Activated CD8-positive, alpha-beta memory T cell treated with anti-CD3 and anti-CD28 coated beads, Interleukin-2, amount 50 U/mL, for 1 hour (primary cell): ENCODE results near the gene DOCK4.
"Not testable (repeated sequence)": the region's sequence is repeated elsewhere in the genome, so short reads cannot be mapped to it uniquely, and the experiment has no call there.

Source experiments
- DNase-seq: peaks from one replicate; pipeline ENCODE4 v3.0.0-alpha.2; 2020; ENCODE audit errors: extremely low read depth

DOCK4 gene

DNA sequence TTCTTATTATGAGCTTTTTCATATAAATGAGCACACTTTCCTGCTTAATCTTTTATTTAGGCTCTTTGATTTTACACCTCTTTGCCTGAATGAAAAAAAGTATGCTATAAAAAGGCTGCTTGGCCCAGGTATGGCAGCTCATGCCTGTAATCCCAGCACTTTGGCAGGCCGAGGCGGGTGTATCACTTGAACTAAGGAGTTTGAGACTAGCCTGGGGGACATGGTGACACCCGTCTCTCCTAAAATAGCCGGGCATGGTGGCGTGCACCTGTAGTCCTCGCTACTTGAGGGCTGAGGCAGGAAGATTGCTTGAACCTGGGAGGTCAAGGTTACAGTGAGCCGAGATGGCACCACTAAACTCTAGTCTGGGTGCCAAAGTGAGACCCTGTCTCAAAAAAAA, 72.9 kb downstream of the DOCK4 start:
- DNase-seq, result no peak

DNA sequence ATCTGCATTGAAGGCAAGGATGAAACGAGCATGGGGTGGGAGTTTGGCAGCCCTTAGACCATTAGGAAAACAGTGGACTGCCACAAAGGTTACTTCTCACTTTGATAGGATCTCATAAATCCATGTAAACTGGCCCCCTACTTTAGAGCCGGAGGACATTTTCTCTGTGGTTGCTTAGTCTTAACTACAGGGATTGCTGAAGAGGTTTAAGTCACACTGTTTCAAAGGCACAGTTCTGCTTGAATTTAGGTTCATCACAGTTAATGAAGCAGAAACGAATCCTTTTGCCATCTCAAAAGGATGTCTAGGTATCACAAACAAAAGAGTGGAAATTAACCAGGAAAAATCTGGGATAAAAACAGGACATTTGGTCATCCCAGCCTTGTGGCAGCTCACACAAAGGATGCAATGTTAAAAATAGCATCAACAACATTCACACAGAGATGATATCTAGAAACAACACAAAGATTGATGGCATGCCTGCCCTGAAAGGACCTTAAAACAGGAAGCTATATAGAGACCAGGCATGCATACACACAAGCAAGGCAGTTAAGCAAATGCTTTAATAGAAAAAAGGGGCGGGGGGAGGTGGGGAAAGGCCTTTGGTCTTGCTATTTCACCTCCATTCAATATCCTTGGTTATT, 74.0 kb downstream of the DOCK4 start:
- no peak for DNase-seq

DNA sequence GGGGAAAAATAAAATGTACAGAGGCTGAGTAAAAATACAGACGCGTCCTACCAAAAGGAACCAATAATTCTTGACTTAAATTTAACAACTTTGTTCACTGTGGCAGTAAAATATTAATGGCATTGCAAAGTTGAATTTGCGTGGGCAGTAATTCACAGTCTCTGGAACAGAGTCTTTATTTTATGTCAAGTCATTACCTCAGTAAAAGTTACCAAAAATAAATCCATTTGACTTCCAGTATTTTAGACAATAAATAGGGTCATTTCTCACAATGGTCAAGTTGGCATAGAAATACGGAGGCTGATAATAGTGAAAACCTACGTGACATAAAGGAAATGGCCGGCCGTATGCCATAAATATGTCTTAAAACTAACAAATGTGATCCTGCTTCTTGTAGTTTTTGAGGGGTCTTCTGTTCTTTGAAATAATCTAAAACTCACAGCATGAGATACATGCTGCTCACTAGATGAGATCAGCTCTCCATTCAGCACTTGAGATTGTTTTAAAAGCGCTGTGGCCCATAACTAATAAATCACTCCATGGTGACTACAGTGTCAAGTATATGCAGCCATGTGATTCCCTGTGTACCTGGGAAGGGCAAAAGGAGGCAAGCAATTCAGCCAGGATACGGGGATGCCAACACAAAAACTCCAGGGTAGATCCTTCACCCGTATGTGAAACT, 75.3 kb downstream of the DOCK4 start:
- no peak for DNase-seq

DNA sequence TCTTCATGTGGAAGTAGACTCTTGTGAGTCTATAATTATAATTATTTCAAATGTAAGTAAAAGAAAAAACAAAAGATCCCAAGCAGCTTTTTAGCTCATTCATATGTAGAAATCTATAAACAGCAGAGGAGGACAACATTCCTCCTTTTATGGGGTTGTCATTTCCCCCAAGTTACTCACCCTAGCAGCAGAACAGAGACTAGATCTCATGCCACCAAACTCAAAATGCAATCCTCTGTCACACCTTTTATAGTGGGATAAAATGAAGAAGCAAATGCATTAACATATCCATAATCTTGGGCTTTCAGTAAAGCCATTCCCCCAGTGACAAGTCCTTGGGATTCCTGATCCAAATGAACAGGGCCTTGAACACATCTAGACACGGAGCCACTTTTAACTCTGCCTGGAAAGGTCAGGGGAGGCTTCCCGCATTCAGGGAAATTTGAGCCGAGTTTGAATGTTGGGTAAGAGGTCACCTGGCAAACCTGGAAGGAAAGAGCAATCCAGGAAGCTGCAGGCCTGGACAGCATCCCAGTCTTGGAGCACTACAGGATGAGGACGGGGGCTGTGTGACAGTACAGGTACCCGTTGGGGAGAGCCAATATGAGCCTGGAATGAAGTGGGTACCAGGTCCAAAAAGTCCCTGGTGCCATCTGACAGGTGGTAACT, 76.4 kb downstream of the DOCK4 start:
- DNase-seq, result no peak

DNA sequence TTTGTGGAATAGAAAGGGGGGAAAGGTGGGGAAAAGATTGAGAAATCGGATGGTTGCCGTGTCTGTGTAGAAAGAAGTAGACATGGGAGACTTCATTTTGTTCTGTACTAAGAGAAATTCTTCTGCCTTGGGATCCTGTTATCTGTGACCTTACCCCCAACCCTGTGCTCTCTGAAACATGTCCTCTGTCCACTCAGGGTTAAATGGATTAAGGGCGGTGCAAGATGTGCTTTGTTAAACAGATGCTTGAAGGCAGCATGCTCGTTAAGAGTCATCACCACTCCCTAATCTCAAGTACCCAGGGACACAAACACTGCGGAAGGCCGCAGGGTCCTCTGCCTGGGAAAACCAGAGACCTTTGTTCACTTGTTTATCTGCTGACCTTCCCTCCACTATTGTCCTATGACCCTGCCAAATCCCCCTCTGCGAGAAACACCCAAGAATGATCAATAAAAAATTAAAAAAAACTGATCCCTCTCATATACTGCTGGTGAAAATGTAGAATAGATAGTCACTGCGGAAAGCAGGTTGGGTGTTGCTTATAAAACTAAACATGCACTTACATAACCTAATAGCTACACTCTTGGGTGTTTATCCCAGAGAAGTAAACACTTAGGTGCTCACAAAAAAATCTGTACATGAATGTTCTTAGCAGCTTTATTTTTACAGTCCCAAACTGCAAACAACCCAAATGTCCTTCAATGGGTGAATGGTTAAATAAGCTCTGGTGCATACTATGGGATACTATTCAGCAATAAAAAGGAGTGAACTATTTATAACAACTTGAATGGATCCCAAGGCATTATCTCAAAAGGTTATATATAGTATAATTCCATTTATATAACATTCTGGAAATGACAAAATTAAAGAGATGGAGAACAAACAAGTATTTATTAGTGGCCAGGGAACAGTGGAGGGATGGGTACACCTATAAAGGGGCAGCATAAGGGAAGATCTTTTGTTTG, 77.5 kb downstream of the DOCK4 start:
- DNase-seq, result not testable (repeated sequence)

DNA sequence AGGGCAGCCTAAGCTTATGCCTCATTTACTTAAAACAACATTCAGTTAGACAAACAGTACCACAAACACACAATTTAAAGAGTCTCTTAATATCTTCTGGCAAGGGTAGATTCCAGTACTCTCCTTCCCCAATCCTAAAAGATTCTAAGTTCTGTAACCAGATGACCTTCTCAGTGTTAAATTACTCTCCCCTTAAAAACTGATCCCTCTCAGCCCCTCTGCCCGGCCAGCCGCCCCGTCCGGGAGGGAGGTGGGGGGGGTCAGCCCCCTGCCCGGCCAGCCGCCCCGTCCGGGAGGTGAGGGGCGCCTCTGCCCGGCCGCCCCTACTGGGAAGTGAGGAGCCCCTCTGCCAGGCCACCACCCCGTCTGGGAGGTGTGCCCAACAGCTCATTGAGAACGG, 78.2 kb downstream of the DOCK4 start:
- not testable (repeated sequence) for DNase-seq

DNA sequence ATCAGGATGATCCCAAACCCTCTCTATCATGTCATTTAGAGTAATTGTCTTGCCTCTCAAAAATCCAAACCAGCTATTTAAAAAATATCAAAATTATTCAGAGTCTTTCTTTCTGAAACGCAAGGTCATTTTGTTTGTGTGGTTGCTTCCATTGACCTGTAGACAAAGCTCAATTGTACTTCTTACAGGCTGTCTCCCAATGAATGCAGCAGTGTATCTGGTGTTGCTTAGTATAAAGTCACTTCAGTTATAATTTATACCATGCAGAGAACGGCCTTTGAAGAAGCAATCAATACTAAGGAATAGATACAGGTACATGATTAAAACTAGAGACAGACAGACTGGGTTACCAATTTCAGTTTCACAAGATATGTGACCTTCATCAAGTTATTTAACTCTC, 80.9 kb downstream of the DOCK4 start:
- DNase-seq, result no peak

DNA sequence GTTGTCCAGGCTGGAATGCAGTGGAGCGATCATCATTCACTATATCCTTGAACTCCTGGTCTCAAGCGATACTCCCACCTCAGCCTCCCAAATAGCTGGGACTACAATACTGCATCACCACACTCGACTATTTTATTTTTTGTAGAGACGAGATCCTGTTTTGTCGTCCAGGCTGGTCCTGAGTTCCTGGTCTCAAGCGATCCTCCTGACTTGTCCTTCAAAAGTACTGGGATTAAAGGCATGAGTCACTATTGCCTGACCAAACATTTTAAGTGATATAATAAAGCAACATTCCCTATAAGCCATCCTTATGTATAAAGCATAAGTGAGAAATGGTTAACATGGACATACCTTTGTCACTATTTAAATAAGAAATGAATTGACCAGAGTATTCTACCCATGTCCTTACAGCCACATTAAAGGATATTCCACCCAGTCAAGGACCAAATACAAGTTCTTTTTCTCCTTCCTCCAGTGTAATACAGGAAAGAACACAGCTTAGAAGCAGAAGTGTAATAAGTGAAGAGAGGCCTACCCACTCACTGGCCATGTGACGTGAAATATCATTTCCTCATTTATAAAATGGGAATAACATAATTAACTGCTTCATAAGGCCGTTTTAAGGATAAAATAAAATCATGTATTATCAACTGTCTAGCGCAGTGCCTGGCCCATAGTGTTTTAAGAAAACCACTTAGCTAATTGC, 82.0 kb downstream of the DOCK4 start:
- DNase-seq, result no peak

DNA sequence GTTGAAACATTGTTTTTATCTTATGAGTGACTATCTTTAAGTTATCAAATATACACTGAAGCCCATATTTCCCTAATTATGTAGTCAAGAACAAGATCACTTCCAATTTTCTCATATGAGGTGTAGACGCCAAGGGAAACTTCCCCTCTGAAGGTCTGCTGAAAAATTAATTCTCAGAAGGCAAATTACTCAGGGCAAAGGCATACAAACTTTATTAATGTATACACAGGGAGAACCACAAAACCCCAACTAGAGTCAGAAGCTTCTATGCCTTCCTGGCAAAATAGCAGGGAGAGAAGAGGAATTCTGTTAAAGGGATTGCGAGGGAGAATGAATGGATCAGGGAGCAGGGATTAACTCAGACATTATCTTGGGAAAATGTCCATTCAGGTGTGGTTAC, 83.4 kb downstream of the DOCK4 start:
- DNase-seq, result no peak

DNA sequence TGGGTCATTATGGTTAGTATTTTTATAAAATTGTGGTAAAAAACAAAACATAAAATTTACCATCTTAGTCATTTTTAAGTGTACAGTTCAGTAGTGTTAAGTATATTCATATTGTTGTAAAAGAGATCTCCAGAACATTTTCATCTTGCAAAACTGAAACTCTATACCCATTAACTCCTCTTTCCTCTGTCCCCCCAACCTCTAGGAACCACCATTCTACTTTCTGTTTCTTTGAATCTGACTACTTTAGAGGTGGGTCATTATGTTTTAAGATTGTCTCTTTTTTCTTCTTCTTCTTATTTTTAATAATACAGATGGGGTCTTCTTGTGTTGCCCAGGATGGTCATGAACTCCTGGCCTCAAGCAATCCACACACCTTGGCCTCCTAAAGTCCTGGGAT, 84.1 kb downstream of the DOCK4 start:
- DNase-seq, result no peak

DNA sequence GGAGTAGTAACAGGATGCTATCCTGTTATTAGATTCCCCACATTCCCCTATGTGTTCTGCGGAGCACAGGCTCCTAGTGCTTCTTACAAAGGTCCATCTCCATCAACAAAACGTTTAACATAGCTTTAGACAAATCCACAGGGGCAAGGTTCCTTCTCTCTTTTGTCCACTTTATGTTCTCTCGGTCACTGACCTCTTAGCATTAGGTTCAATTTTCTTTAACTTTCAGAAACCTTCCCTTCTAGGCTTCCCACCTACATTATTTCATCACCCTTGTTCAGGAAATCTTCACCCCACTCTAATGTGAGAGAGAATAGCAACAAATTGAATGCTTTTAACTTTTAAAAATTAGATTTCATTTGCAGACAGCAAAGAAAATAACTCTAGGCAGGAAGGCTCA, 84.9 kb downstream of the DOCK4 start:
- no peak for DNase-seq

DNA sequence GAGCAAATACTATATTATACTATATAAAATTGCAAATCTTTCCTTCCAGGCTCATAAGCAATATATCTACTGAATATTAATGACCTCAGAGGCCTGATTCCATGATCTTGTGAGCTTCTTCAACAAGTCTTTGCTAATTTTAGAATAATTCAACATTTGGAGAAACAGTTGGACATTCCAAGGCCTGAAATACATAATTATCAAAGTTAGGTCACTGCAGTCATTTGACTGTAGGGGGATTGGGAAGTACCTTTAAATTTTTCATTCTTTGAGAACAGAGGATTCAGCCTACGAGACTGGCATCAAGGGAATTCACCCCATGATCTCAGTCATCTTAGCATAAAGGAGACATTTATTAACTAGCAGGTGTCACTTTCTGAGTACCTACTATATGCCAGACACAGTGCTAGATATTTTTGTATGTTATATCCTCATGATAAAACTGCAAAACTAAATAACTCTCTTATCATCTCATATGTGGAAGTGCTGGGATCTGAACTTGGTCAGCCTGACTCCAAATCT, 85.4 kb downstream of the DOCK4 start:
- DNase-seq, result no peak

DNA sequence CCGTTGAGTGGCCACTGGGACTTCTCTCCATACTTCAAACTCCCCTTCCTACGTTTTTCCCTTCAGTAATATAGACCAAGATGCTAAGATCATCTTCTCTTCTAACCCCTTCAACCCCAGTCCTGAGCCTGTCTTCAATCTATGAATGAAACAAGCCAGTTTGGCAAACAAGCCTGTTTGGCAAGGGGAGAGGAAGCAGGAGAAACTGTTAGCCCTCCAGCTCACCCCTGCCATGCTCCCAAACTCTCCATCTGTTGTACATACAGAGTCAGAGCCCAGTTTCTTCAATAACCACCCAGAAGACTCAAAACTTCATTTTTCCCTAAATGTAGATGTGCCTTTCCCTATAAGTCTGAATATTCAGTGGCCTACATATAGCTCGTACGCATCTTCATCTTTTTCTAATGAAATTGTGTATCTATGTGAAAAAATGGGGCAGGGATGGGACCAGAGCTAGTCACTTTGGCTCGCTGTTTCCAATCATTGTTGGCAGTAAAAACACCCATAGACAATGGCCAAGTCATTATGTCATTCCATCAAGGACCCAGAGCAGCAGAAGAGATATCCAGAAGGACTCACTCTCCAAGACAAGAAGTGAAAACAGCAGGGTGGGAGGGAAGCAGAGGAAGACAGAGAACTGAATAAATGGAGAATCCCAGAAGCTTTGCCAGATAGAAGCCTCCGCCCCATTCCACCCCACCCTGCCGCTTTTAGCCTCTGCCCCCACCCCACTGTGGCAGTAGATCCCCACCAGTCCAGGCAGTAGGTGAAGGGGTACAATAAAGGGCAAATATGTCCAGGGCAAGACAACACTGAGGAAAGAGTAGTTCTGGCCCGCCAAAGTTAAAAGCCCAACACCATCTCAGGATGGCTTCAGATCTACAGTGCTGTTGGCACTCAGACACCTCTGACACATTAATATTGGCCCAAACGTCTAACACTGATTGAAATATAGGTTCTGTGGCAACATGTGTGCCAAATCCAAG, 87.3 kb downstream of the DOCK4 start:
- no peak for DNase-seq

DNA sequence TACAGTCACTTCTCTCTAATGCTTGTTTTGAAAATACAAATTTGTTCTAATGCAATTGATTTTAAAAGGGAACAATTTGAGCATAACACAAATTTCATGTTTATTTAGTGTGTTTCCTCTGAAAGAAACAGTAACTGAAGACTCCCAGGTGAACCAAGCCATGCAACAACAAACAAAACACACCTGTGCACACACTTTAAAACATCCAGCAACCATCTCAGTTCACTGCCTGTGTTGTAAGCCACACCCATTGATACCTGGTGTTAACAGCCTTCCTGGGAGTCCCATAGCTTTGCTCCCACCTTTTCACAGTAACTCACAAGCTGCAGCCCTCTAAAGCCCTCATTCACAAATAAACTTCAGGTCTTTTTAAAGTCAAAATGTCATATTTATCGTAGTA, 89.3 kb downstream of the DOCK4 start:
- no peak for DNase-seq

DNA sequence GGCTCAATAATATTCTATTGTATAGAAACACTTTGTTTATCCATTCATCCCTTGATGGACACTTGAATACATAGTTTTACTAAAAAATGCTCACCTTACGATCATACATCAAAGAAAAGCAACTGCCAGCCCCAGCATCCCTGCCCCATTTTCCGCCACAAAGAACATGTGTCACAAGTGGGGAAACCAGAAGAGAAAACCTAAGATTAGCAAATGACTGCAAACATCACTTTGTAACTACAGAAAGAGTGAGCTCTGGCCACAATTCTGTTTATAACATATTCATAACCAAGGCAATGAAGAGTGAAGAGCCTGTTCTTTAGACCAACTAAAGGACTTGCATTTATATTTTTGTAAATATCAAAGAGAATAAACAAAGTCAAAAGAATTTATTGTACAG, 89.8 kb downstream of the DOCK4 start:
- DNase-seq, result no peak

DNA sequence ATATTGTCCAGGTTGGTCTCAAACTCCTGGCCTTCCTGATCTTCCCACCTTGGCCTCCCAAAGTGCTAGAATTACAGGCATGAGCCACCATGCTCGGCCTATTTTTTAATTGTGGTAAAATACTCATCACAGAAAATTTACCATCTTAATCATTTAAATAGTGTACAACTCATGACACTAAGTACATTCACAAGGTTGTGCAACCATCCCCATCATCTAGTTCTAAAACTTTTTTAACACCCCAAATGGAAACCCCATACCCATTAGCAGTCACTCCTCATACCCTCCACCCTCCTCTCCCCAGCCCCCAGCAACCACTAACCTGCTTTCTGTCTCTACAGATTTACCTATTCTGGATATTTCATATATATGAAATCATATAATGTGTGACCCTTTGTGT, 90.3 kb downstream of the DOCK4 start:
- no peak for DNase-seq

DNA sequence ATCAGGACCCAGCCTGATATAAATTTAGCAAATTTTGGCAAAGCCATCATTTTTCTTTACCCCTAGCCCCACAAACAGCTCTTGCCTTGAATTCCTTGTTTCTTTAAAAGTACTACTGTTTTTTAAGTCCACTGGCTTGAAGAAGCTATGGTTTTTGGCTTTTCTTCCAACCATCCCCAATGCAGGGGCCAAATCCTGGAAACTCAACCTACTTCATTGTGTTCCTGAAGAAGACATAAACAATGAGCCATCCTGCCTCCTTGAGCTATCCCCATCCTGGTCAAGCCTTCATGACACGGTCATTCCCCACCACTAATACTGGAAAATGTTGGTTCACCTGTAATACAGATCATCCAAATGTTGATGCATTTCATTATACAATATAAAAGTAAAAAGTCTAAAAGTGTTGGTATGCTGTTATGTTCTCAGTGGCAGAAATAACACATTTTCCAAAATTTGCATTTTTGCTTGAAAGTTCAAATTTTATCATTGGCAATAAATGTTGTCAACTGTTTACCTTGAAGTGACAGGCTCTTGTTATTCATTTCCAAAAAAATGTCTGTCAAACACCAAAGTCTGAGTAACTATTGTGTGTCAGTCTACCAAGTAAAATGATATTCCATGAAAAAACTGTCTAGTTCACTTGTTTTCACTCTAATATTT, 92.2 kb downstream of the DOCK4 start:
- DNase-seq, result no peak

DNA sequence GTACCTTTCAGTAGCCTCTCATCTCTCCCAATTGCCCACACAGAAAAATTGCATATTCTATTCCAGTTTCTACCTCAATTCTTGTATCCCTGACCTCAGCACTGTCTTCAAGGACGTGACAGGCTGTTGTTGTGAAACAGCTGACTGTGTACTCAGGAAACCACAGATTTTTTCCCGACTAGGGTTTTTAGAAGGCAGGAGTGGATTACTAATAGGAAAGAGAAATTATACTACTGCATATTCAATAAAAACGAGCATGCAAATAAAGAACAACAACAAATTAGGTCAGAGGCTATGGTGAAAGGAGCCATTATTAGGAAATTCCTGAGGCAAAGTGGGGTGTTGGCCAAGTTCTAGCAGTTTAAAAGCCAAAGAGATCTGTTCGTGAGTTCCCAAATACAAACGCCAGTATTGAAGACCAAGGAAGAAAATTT, 93.4 kb downstream of the DOCK4 start:
- DNase-seq, result no peak

DNA sequence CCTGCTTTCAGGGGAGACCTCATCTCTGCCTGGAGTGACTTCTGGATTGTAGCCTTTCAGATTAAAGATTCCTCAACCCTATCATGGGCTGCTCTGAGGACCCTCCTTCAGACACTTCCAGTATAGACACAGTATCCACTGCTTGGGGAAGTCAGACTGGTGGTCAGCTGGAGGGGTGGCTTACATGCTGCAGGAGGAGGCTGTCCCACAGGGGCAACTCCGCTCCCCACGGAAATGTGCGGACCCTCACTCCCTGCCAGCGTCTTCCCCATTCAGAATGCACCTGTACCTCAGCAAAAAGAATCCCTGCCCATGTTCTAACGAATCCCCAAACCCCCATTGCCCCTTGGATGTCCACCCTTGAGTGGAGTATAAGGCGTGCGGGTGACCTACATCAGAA, 95.5 kb downstream of the DOCK4 start:
- DNase-seq, result no peak
